Nephron (organoid): ENCODE measurements around the gene CR1L.
"Not testable (repeated sequence)": the region's sequence is repeated elsewhere in the genome, so short reads cannot be mapped to it uniquely, and the experiment has no call there.

ENCODE experiments used
- H3K27ac Mint-ChIP-seq, 3 experiments: 2 replicates each; pipeline ENCODE4 v1.8.0; 2020; ENCODE audit warnings: mixed read lengths in 3 of 3, mild to moderate bottlenecking in 2 of 3, moderate library complexity in 1 of 3
- H3K27me3 Mint-ChIP-seq: 2 replicates; pipeline ENCODE4 v1.8.0; 2021; ENCODE audit warnings: low read depth, mild to moderate bottlenecking, moderate library complexity, mixed read lengths
- H3K36me3 Mint-ChIP-seq: 2 replicates; pipeline ENCODE4 v1.8.0; 2020; ENCODE audit warnings: low read depth, mixed read lengths
- H3K4me1 Mint-ChIP-seq: 2 replicates; pipeline ENCODE4 v1.8.0; 2020; ENCODE audit warnings: mixed read lengths
- H3K4me3 Mint-ChIP-seq, 3 experiments: 2 replicates each; pipeline ENCODE4 v1.8.0; 2020; ENCODE audit warnings: mild to moderate bottlenecking in 3 of 3, mixed read lengths in 3 of 3, moderate library complexity in 2 of 3
- H3K9me3 Mint-ChIP-seq: 2 replicates; pipeline ENCODE4 v1.8.0; 2020; ENCODE audit warnings: mixed read lengths
- TF ChIP-seq, protein P1 (sequence below), 3 experiments: fragments of 200-600 bp; sonication (generic); IDR thresholded peaks; one replicate each; pipeline ENCODE4 v1.5.0; 2021; ENCODE audit warnings: antibody characterized with exemption in 3 of 3; ENCODE audit not compliant: unreplicated experiment in 3 of 3

Gene CR1L

DNA sequence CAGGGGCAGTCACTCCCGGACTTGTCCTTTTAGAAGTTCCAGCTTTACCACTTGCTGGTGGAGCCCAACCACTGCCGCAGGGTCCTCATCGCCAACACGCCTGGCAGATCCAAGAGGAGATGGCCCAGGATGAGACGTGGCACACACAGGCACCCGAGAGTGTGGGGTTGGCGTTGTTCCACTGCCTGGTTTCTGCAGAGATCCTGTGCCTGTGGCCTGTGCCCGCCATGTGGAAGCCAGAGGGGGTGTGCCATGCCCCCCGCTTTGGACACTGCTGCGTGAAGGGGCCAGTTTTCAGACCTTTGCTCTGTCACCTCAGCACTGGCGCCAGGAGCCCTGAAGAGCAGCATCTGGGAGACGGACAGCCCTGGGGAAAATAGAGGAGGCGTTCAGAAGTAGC is 117.7 kb downstream of the CR1L start:
- H3K4me1 Mint-ChIP-seq = no peaks in the 10 kb centered on the region
- H3K27ac Mint-ChIP-seq = no peak overlapping the region
- no peak overlapping the region for H3K4me3 Mint-ChIP-seq
- TF ChIP-seq, protein P1, sequence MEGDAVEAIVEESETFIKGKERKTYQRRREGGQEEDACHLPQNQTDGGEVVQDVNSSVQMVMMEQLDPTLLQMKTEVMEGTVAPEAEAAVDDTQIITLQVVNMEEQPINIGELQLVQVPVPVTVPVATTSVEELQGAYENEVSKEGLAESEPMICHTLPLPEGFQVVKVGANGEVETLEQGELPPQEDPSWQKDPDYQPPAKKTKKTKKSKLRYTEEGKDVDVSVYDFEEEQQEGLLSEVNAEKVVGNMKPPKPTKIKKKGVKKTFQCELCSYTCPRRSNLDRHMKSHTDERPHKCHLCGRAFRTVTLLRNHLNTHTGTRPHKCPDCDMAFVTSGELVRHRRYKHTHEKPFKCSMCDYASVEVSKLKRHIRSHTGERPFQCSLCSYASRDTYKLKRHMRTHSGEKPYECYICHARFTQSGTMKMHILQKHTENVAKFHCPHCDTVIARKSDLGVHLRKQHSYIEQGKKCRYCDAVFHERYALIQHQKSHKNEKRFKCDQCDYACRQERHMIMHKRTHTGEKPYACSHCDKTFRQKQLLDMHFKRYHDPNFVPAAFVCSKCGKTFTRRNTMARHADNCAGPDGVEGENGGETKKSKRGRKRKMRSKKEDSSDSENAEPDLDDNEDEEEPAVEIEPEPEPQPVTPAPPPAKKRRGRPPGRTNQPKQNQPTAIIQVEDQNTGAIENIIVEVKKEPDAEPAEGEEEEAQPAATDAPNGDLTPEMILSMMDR (IDR thresholded peaks at IDR 0.05; ENCODE audit: unreplicated experiment in 3 of 3) = no peak
- no peaks in the 10 kb centered on the region for H3K27me3 Mint-ChIP-seq
- H3K9me3 Mint-ChIP-seq = peaks cover 27% of the 10 kb centered on the region
- peaks cover 97% of the 10 kb centered on the region for H3K36me3 Mint-ChIP-seq

GRCh38 chr1:207763091-207763490 is 118.2 kb downstream of the CR1L start:
- Mint-ChIP-seq H3K27ac (no peak overlapping the region), H3K4me3 (no peak overlapping the region), H3K9me3 (peaks cover 27% of the 10 kb centered on the region), H3K36me3 (peaks cover 100% of the 10 kb centered on the region), H3K27me3 (no peaks in the 10 kb centered on the region), H3K4me1 (no peaks in the 10 kb centered on the region)
- TF ChIP-seq, protein P1 (IDR thresholded peaks at IDR 0.05; ENCODE audit: unreplicated experiment in 3 of 3) = no peak

GRCh38 chr1:207763972-207764371 is 119.0 kb downstream of the CR1L start:
- peaks cover 100% of the 10 kb centered on the region for H3K36me3 Mint-ChIP-seq
- H3K4me3 Mint-ChIP-seq = no peak overlapping the region
- H3K4me1 Mint-ChIP-seq = no peaks in the 10 kb centered on the region
- peaks cover 27% of the 10 kb centered on the region for H3K9me3 Mint-ChIP-seq
- H3K27me3 Mint-ChIP-seq = no peaks in the 10 kb centered on the region
- H3K27ac Mint-ChIP-seq = no peak overlapping the region
- TF ChIP-seq, protein P1 (IDR thresholded peaks at IDR 0.05; ENCODE audit: unreplicated experiment in 3 of 3) = no peak

GRCh38 chr1:207766569-207766968 is 121.6 kb downstream of the CR1L start:
- H3K4me1 Mint-ChIP-seq = no peaks in the 10 kb centered on the region
- no peaks in the 10 kb centered on the region for H3K27me3 Mint-ChIP-seq
- no peak overlapping the region for H3K27ac Mint-ChIP-seq
- H3K9me3 Mint-ChIP-seq = peaks cover 38% of the 10 kb centered on the region
- no peak overlapping the region for H3K4me3 Mint-ChIP-seq
- TF ChIP-seq, protein P1 (IDR thresholded peaks at IDR 0.05; ENCODE audit: unreplicated experiment in 3 of 3) = no peak
- H3K36me3 Mint-ChIP-seq = peaks cover 100% of the 10 kb centered on the region

DNA sequence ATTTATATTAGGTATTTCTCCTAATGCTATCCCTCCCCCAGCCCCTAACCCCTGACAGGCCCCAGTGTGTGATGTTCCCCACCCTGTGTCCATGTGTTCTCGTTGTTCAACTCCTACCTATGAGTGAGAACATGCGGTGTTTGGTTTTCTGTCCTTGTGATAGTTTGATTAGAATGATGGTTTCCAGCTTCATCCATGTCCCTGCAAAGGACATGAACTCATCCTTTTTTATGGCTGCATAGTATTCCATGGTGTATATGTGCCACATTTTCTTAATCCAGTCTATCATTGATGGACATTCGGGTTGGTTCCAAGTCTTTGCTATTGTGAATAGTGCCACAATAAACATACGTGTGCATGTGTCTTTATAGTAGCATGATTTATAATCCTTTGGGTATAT is 125.6 kb downstream of the CR1L start:
- not testable (repeated sequence) for H3K4me1 Mint-ChIP-seq, H3K27ac Mint-ChIP-seq
- peaks cover 100% of the 10 kb centered on the region for H3K36me3 Mint-ChIP-seq

More for the DNA sequence above, 125.6 kb downstream of the CR1L start:
- peaks cover 46% of the 10 kb centered on the region for H3K9me3 Mint-ChIP-seq
- not testable (repeated sequence) for H3K27me3 Mint-ChIP-seq, H3K4me3 Mint-ChIP-seq
